A549 (cell line): ENCODE results near the gene SIM2. TPM values are rescaled to one million over a fixed set of nuclear protein-coding genes. Genes with fewer than 3 reads are reported as not detected.

Source experiments
- ATAC-seq, 2 experiments: fragments of 200-7000 bp in 1 of 2; fragments of >200 bp in 1 of 2; cut with Nextera tagmentation in 1 of 2; cut with Tn5 transposase in 1 of 2; 3 replicates each; pipeline versions ENCODE4 v1.8.0 to v1.9.1; 2018 to 2020; ENCODE audit warnings: mild to moderate bottlenecking in 1 of 2, moderate library complexity in 1 of 2
- CTCF ChIA-PET: fragments of 300-600 bp; sonication (Branson Sonifier 250); formaldehyde crosslinking; extraction: SDS; loops from one replicate; lab custom pipeline; 2021; ENCODE audit warnings: antibody characterized with exemption, inconsistent platforms; lab: Yijun Ruan, JAX
- POLR2A ChIA-PET: fragments of 350-600 bp; formaldehyde crosslinking; extraction: SDS; loops from one replicate; lab custom pipeline; 2021; ENCODE audit warnings: antibody characterized with exemption, inconsistent platforms; lab: Yijun Ruan, JAX
- DNase-seq, 2 experiments: peaks; one replicate each; pipeline versions ENCODE4 v3.0.0 to v3.0.0-alpha.2; 2011 to 2016; ENCODE audit warnings: low read depth in 1 of 2, low spot score in 1 of 2
- FAIRE-seq: peaks from 2 replicates; lab custom pipeline; 2011; peaks lifted over from hg19 to GRCh38; lab: Jason Lieb, UNC
- H3K27ac ChIP-seq, 2 experiments: fragments of >200 bp; sonication (Bioruptor Twin); formaldehyde crosslinking; 3 replicates each; pipeline ENCODE4 v1.5.1; 2016 to 2017
- H3K4me1 ChIP-seq: fragments of >200 bp; sonication (Bioruptor Twin); formaldehyde crosslinking; 3 replicates; pipeline ENCODE4 v1.6.1; 2016
- H3K4me2 ChIP-seq: fragments of >200 bp; sonication (Bioruptor Twin); formaldehyde crosslinking; 3 replicates; pipeline ENCODE4 v1.6.1; 2016
- H3K4me3 ChIP-seq: fragments of >200 bp; sonication (Bioruptor Twin); formaldehyde crosslinking; 3 replicates; pipeline ENCODE4 v1.5.1; 2016
- H3K9me3 ChIP-seq: fragments of >200 bp; sonication (Bioruptor Twin); formaldehyde crosslinking; 3 replicates; pipeline ENCODE4 v1.6.1; 2016
- BHLHE40 ChIP-seq: IDR thresholded peaks from 2 replicates; pipeline ENCODE4 v1.6.1; 2012; ENCODE audit warnings: low read depth, low read length, inconsistent platforms
- EP300 ChIP-seq, 2 experiments: fragments of >200 bp; sonication (Bioruptor Twin); formaldehyde crosslinking; IDR thresholded peaks; 2 replicates in 1 of 2; 3 replicates in 1 of 2; pipeline ENCODE4 v1.6.1; 2016 to 2017
- ESRRA ChIP-seq: fragments of 150-350 bp; IDR thresholded peaks from 2 replicates; pipeline ENCODE4 v1.6.1; 2014; ENCODE audit warnings: mild to moderate bottlenecking, low read length, borderline replicate concordance
- FOSL2 ChIP-seq, 2 experiments: fragments of 450-650 bp in 1 of 2; fragments of >200 bp in 1 of 2; sonication (Bioruptor Twin) in 1 of 2; formaldehyde crosslinking; IDR thresholded peaks; 2 replicates each; pipeline versions ENCODE4 v1.5.0 to v1.6.1; 2016 to 2020; ENCODE audit warnings: mild to moderate bottlenecking in 1 of 2, moderate library complexity in 1 of 2
- GATA3 ChIP-seq: IDR thresholded peaks from 2 replicates; pipeline ENCODE4 v1.6.1; 2012; ENCODE audit warnings: borderline replicate concordance
- HEYL ChIP-seq: fragments of 250-450 bp; sonication (Bioruptor Pico); IDR thresholded peaks from 2 replicates; pipeline ENCODE4 v1.8.0; 2021; ENCODE audit warnings: mild to moderate bottlenecking, moderate library complexity
- HOXA7 ChIP-seq: fragments of 250-450 bp; sonication (Bioruptor Pico); IDR thresholded peaks from 2 replicates; pipeline ENCODE4 v1.5.0; 2020; ENCODE audit warnings: mild to moderate bottlenecking, moderate library complexity
- HOXB5 ChIP-seq: fragments of 250-450 bp; sonication (Bioruptor Pico); IDR thresholded peaks from 2 replicates; pipeline ENCODE4 v1.5.0; 2020; ENCODE audit warnings: mild to moderate bottlenecking, moderate library complexity
- KDM1A ChIP-seq: fragments of 200-600 bp; sonication (generic); IDR thresholded peaks from 2 replicates; pipeline ENCODE4 v1.6.1; 2016; ENCODE audit warnings: low read depth, mild to moderate bottlenecking
- MAFK ChIP-seq: fragments of 450-650 bp; IDR thresholded peaks from 2 replicates; pipeline ENCODE4 v1.6.1; 2014; ENCODE audit not compliant: partially characterized antibody
- MYC ChIP-seq: IDR thresholded peaks from 2 replicates; pipeline ENCODE4 v1.6.1; 2012; ENCODE audit warnings: mild to moderate bottlenecking, inconsistent platforms, low read length, improper control_type of control experiment, borderline replicate concordance
- NR3C1 ChIP-seq: fragments of >200 bp; sonication (Bioruptor Twin); formaldehyde crosslinking; IDR thresholded peaks from 3 replicates; pipeline ENCODE4 v1.6.1; 2017
- POLR2AphosphoS2 ChIP-seq: conservative IDR thresholded peaks from 2 replicates; pipeline ENCODE4 v1.6.1; 2012; ENCODE audit warnings: low read length, improper control_type of control experiment, inconsistent platforms
- RFX5 ChIP-seq: fragments of 450-650 bp; IDR thresholded peaks from 2 replicates; pipeline ENCODE4 v1.7.1; 2014; ENCODE audit warnings: antibody characterized with exemption, mild to moderate bottlenecking, moderate library complexity
- SMC3 ChIP-seq: fragments of >200 bp; sonication (Bioruptor Twin); formaldehyde crosslinking; IDR thresholded peaks from 3 replicates; pipeline ENCODE4 v1.6.1; 2018; ENCODE audit warnings: inconsistent platforms
- TP53 ChIP-seq: fragments of 250-450 bp; sonication (Bioruptor Pico); IDR thresholded peaks from 2 replicates; pipeline ENCODE4 v1.5.0; 2021; ENCODE audit warnings: mild to moderate bottlenecking, moderate library complexity
- WGBS: methylation state at CpG from one replicate; pipeline ENCODE4 v1.1.6; 2017; ENCODE audit errors: missing lambda C conversion rate; 5-methylcytosine and 5-hydroxymethylcytosine counted together
- polyA plus RNA-seq, 4 experiments: library from polyadenylated mRNA; depleted of rRNA in 3 of 4; stranded (reverse); fragments of >200 nt; fragmentation: RNase III in 1 of 4; extraction: RNeasy Plus Mini Kit Qiagen cat#74134 plus additional on column Dnase treatment in 1 of 4; gene quantifications; 2 replicates in 3 of 4; 3 replicates in 1 of 4; pipeline ENCODE4 v1.2.3, GENCODE V29; 2011 to 2017
- TF ChIP-seq, protein P1 (sequence below): IDR thresholded peaks from 2 replicates; pipeline ENCODE4 v1.6.1; 2012; ENCODE audit warnings: low read depth, borderline replicate concordance
- TF ChIP-seq, protein P2 (sequence below): fragments of 450-650 bp; IDR thresholded peaks from 2 replicates; pipeline ENCODE4 v1.6.1; 2014; ENCODE audit warnings: antibody characterized with exemption
- TF ChIP-seq, protein P3 (sequence below): IDR thresholded peaks from 2 replicates; pipeline ENCODE4 v1.6.1; 2012
- TF ChIP-seq, protein P4 (sequence below): fragments of >200 bp; sonication (Bioruptor Twin); formaldehyde crosslinking; IDR thresholded peaks from 2 replicates; pipeline ENCODE4 v1.6.1; 2016

Gene SIM2
- polyA plus RNA-seq, 2 of the 4 experiments (the other 2 are of a cell fraction), result 12.6 to 13.4 TPM

DNA sequence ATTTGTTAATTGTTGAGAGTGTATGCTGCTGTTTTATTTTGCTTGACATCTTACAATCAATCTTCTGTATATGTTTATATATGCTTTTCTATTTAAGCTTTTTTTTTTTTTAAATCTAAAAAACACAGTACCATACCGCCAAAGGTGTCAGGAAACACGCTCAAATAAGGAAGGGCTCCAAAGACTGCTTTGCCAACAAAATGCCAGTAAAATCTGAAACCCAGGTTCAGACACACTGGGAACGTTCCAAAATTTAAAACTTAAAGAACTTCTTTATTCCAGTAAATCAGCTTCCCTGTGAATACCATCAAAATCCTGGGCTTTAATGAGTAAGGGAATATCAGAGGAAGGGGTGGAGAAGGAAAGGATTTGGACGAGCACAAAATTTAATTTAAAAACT, 87.3 kb downstream of the SIM2 start:
- DNase-seq, result no peak

DNA sequence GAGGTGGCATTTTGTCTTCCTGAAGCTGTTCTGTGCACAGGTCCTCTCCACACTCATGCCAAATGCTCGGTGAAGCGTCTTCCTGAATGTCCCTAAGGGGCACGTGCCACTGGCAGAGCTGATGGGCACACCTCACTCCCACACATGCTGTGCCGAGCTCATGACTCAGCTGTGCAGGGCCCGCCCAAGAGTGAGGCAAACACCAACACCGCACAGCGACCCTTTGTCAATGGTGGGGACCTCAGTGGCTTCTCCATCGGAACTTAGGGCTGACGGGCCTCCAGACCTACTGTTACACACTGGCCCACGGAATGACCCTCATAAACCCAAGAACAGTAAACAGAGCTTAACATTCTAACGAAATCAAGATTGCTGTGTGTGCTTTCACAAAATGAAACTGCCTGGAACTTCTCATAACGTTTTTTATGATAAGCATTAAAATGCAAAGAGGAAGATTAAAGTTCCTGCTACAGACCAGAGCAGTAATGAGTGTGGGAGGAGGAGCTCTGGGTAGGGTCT, 89.3 kb downstream of the SIM2 start:
- Histone ChIP-seq H3K4me3 (no peak overlapping the region), H3K9me3 (no peaks in the 10 kb centered on the region), H3K4me1 (peaks cover 37% of the 10 kb centered on the region), H3K27ac (peak overlapping the region; percentile 44 to 82), H3K4me2 (peak overlapping the region; percentile 67)
- CTCF ChIA-PET, result interaction anchor here (0.5 kb wide), 1 partner anchor 8 kb away, joined by 4 read pairs; no protein-coding TSS in a partner anchor
- POLR2A ChIA-PET, result no interaction called here
- WGBS, result 34% methylated on average over 3 of the region's 12 CpGs
- TF ChIP-seq, protein P1, sequence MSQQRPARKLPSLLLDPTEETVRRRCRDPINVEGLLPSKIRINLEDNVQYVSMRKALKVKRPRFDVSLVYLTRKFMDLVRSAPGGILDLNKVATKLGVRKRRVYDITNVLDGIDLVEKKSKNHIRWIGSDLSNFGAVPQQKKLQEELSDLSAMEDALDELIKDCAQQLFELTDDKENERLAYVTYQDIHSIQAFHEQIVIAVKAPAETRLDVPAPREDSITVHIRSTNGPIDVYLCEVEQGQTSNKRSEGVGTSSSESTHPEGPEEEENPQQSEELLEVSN, result peak; percentile 36; the same call in 1 of the 2 replicates
- TF ChIP-seq BHLHE40, result peak; percentile 82
- no peak for TF ChIP-seq NR3C1
- TF ChIP-seq, protein P2, sequence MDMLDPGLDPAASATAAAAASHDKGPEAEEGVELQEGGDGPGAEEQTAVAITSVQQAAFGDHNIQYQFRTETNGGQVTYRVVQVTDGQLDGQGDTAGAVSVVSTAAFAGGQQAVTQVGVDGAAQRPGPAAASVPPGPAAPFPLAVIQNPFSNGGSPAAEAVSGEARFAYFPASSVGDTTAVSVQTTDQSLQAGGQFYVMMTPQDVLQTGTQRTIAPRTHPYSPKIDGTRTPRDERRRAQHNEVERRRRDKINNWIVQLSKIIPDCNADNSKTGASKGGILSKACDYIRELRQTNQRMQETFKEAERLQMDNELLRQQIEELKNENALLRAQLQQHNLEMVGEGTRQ, result peak; percentile 62; the same call in 1 of the 2 replicates
- no peak for TF ChIP-seq FOSL2 (IDR thresholded peaks at IDR 0.05)
- TF ChIP-seq FOSL2 (CRISPR knock-in tag; IDR thresholded peaks at IDR 0.05), result peak; percentile 48
- TF ChIP-seq, protein P3, sequence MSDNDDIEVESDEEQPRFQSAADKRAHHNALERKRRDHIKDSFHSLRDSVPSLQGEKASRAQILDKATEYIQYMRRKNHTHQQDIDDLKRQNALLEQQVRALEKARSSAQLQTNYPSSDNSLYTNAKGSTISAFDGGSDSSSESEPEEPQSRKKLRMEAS, result peak; percentile 85
- no peak for TF ChIP-seq ESRRA
- TF ChIP-seq KDM1A, result no peak
- no peak for TF ChIP-seq RFX5
- TF ChIP-seq SMC3, result no peak
- no peak for TF ChIP-seq HEYL (CRISPR knock-in tag)
- no peak for TF ChIP-seq GATA3
- TF ChIP-seq HOXB5 (CRISPR knock-in tag), result no peak
- DNase-seq (peak; percentile 50 to 61), ATAC-seq (peak; percentile 69 to 88; a peak in 5 of 6 replicates), FAIRE-seq (no peak)

More for the DNA sequence above, 87.3 kb downstream of the SIM2 start:
- FAIRE-seq (no peak), ATAC-seq (no peak)
- Histone ChIP-seq H3K9me3 (no peaks in the 10 kb centered on the region), H3K4me2 (no peak overlapping the region), H3K4me3 (no peak overlapping the region), H3K4me1 (peaks cover 27% of the 10 kb centered on the region), H3K27ac (no peak overlapping the region)
- no peak for TF ChIP-seq EP300 (IDR thresholded peaks at IDR 0.05)
- TF ChIP-seq BHLHE40, result no peak
- no peak for TF ChIP-seq HOXA7 (CRISPR knock-in tag)
- TF ChIP-seq, protein P4, sequence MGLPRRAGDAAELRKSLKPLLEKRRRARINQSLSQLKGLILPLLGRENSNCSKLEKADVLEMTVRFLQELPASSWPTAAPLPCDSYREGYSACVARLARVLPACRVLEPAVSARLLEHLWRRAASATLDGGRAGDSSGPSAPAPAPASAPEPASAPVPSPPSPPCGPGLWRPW, result no peak
- TF ChIP-seq MYC, result no peak
- ChIA-PET POLR2A (no interaction called here), CTCF (interaction anchor here (0.6 to 1.3 kb wide), 3 partner anchors 17 to 221 kb away, joined by 3 to 5 read pairs (median 3); no protein-coding TSS in a partner anchor)
- 91% methylated on average over 4 of the region's 4 CpGs for WGBS

DNA sequence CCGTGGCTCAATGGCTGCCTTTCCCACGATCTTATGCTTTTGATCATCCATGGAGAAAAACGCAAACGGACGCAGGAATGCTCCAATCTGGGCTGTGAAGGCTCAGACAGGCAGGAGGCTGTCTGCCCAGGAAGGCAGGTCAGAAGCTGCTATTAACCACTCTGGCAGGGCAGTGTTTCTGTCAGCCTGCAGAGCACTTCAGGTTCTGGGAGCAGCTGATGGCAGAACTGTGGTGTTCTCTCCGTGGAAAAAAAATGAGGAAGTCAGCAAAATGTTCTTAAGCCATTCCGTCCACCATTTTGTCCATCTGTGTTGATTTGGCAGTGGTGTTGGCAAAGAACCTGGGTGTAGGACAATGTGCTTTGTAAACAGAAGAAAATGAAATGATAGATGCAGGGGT, 91.7 kb downstream of the SIM2 start:
- POLR2A ChIA-PET, result no interaction called here
- no peak overlapping the region for H3K27ac ChIP-seq
- ATAC-seq, result no peak
- CTCF ChIA-PET, result no interaction called here
- 90% methylated on average over 5 of the region's 7 CpGs for WGBS
- no peak for FAIRE-seq
- 0 out of 3 replicates have a peak, but pooled peaks cover 3% of the 10 kb centered on the region for H3K9me3 ChIP-seq
- TF ChIP-seq MAFK (peak; percentile 36), TP53 (no peak)
- H3K4me3 ChIP-seq, result no peak overlapping the region
- H3K4me1 ChIP-seq, result peaks cover 25% of the 10 kb centered on the region
- H3K4me2 ChIP-seq, result no peak overlapping the region
- no peak for DNase-seq

DNA sequence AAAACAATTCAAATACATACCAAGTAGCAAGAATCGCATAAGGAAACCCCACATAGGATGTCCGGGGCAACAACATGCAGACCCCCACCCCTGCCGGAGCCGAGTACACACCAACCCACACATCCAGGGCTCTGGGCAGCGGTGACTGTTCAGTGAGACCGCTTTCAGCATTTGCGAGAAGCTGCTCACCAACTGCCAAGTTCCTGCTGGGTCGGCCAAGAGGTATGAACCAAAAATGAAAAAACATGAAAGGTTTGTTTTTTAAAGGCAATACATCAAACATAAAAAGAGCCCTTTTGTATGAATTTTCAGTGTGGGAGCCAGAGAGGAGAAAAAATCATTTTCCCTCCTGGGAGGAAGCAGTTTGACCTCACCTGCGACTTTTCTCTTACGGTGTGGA, 92.3 kb downstream of the SIM2 start:
- peak overlapping the region in 1 of 2 experiments; percentile 24; a peak in 1 of 6 replicates for H3K27ac ChIP-seq
- POLR2A ChIA-PET, result no interaction called here
- no peak for ATAC-seq
- TF ChIP-seq POLR2AphosphoS2 (no peak), EP300 (IDR thresholded peaks at IDR 0.05) (no peak)
- TF ChIP-seq, all 56 proteins: peak for 0
- no peak for DNase-seq
- Histone ChIP-seq H3K4me3 (no peak overlapping the region), H3K9me3 (peaks cover 8% of the 10 kb centered on the region), H3K4me1 (peaks cover 25% of the 10 kb centered on the region), H3K4me2 (no peak overlapping the region)
- FAIRE-seq, result no peak
- CTCF ChIA-PET, result no interaction called here
- WGBS, result 92% methylated on average over 9 of the region's 10 CpGs
